ENCODE data around the gene PRPH2.

GRCh38 chr6:42698217-42698616 is 24.2 kb downstream of the PRPH2 start:
- TF ChIP-seq POLR2A (IDR thresholded peaks at IDR 0.05): no peak
- no peak for TF ChIP-seq CTCF (IDR thresholded peaks at IDR 0.05)
- TF ChIP-seq EP300 (IDR thresholded peaks at IDR 0.05): no peak
- no peak for TF ChIP-seq POLR2AphosphoS5 (IDR thresholded peaks at IDR 0.05)

Data from gastroesophageal sphincter (tissue), 3 donors.